Uterus (tissue), 4 donors: ENCODE results near the gene GRIK1. TPM values are rescaled to one million over a fixed set of nuclear protein-coding genes. Genes with fewer than 3 reads are reported as not detected.

ENCODE experiments used
- DNase-seq, 2 donors: peaks; one replicate each; pipeline ENCODE4 v3.0.0-alpha.2; 2019 to 2020
- H3K27ac ChIP-seq, 2 donors: fragments of 200-600 bp; sonication (generic); 1 replicate in 1 of 2; 2 replicates in 1 of 2; pipeline ENCODE4 v1.5.1; 2016 to 2018
- H3K27me3 ChIP-seq, 2 donors: fragments of 200-600 bp; sonication (generic); one replicate each; pipeline ENCODE4 v1.5.1; 2018 to 2019; ENCODE audit warnings: control low read depth in 1 of 2
- H3K36me3 ChIP-seq, 2 donors: fragments of 200-600 bp; sonication (generic); one replicate each; pipeline ENCODE4 v1.5.1; 2019; ENCODE audit warnings: control low read depth in 1 of 2
- H3K4me1 ChIP-seq, 2 donors: fragments of 200-600 bp; sonication (generic); one replicate each; pipeline ENCODE4 v1.5.1; 2018 to 2019; ENCODE audit warnings: control low read depth in 1 of 2
- H3K4me3 ChIP-seq, 2 donors: fragments of 200-600 bp; sonication (generic); 1 replicate in 1 of 2; 2 replicates in 1 of 2; pipeline ENCODE4 v1.5.1; 2018 to 2019; ENCODE audit warnings: mild to moderate bottlenecking in 1 of 2
- H3K9me3 ChIP-seq, 2 donors: fragments of 200-600 bp; sonication (generic); one replicate each; pipeline ENCODE4 v1.5.1; 2019; ENCODE audit warnings: control low read depth in 1 of 2
- POLR2A ChIP-seq, 2 donors: fragments of 450-650 bp; IDR thresholded peaks; one replicate each; pipeline ENCODE4 v1.6.1; 2016; ENCODE audit warnings: antibody characterized with exemption in 2 of 2, mild to moderate bottlenecking in 1 of 2, moderate library complexity in 1 of 2
- intact Hi-C: fragments of 100-400 bp; cut with DNase I; formaldehyde crosslinking; loops from one replicate; pipeline ENCODE4 v1.15.1; 2023; ENCODE audit warnings: low total_unique reads
- total RNA-seq, 4 donors: library from RNA; depleted of rRNA in 3 of 4; stranded (reverse); fragments of >200 nt in 3 of 4; gene quantifications; one replicate each; pipeline versions ENCODE4 v1.1.0 to v1.2.4, GENCODE V29; 2014 to 2023
- TF ChIP-seq, protein P1 (sequence below), 4 experiments: fragments of 200-600 bp in 2 of 4; fragments of 450-650 bp in 2 of 4; sonication (generic) in 2 of 4; IDR thresholded peaks; one replicate each; pipeline ENCODE4 v1.5.1; 2016 to 2019; ENCODE audit warnings: antibody characterized with exemption in 4 of 4, mild to moderate bottlenecking in 2 of 4, moderate library complexity in 1 of 4
- donor health status: DM: yes; HTN: yes; CAD: no.

Gene GRIK1
- total RNA-seq, 4 donors from 2014 or later = 0.12 to 4.1 TPM; not detected in 2

DNA sequence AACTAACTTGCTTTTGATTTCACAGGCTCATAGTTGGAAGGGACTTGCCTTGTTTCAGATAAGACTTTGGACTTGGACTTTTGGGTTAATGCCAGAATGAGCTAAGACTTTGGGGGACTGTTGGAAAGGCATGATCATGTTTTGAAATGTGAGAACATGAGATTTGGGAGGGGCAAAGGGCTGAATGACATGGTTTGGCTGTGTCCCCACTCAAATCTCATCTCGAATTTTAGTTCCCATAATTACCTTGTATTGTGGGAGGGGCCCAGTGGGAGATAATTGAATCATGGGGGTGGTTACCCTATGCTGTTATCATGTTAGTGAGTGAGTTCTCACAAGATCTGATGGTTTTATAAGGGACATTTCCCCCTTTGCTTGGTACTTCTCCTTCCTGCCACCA is 222.1 kb downstream of the GRIK1 start:
- TF ChIP-seq, protein P1, sequence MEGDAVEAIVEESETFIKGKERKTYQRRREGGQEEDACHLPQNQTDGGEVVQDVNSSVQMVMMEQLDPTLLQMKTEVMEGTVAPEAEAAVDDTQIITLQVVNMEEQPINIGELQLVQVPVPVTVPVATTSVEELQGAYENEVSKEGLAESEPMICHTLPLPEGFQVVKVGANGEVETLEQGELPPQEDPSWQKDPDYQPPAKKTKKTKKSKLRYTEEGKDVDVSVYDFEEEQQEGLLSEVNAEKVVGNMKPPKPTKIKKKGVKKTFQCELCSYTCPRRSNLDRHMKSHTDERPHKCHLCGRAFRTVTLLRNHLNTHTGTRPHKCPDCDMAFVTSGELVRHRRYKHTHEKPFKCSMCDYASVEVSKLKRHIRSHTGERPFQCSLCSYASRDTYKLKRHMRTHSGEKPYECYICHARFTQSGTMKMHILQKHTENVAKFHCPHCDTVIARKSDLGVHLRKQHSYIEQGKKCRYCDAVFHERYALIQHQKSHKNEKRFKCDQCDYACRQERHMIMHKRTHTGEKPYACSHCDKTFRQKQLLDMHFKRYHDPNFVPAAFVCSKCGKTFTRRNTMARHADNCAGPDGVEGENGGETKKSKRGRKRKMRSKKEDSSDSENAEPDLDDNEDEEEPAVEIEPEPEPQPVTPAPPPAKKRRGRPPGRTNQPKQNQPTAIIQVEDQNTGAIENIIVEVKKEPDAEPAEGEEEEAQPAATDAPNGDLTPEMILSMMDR (IDR thresholded peaks at IDR 0.05) = no peak
- TF ChIP-seq POLR2A (IDR thresholded peaks at IDR 0.05) = no peak
- H3K27me3 ChIP-seq = no peaks in the 10 kb centered on the region
- H3K4me3 ChIP-seq = no peak overlapping the region
- H3K27ac ChIP-seq = no peak overlapping the region
- DNase-seq = no peak
- intact Hi-C loops = no loop called here
- no peaks in the 10 kb centered on the region for H3K4me1 ChIP-seq
- no peaks in the 10 kb centered on the region for H3K36me3 ChIP-seq
- H3K9me3 ChIP-seq = no peaks in the 10 kb centered on the region

DNA sequence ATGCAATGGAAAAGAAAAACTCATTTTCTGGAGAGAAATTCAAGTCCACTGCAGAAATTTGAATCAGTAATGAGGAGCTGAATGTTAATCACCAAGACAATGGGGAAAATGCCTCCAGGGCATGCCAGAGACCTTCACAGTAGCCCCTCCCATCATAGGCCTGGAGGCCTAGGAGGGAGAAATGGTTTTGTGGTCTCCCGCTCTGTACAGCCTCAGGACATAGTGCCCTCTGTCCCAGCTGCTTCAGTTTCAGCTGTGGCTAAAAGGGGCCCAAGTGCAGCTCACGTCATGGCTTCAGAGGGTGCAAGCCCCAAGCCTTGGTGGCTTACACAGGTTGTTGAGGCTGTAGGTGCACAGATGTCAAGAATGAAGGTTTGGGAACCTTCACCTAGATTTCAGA is 223.0 kb downstream of the GRIK1 start:
- Histone ChIP-seq H3K4me1 (no peaks in the 10 kb centered on the region), H3K4me3 (no peak overlapping the region), H3K36me3 (no peaks in the 10 kb centered on the region), H3K27ac (no peak overlapping the region), H3K9me3 (no peaks in the 10 kb centered on the region), H3K27me3 (no peaks in the 10 kb centered on the region)
- intact Hi-C loops = no loop called here
- no peak for DNase-seq
- TF ChIP-seq POLR2A (IDR thresholded peaks at IDR 0.05) = no peak
- TF ChIP-seq, protein P1 (IDR thresholded peaks at IDR 0.05) = no peak

DNA sequence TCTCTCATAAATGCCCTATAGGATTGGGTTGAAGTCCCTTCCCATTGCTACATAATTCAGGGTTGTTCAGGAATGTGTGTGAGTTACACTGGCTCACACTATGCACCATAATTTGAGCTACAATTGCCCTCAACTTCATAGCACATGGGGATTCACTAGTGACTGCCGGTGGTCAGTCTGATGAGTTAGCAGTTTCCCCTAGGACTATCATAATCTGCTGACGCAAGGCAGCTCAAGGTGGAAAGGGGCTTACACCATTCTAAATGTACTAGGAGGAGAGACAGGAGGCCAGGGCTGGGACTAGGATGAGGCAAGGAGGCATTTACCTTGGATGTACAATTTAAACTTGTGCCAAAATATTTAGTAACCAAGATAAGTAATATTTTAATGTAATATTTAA is 224.7 kb downstream of the GRIK1 start:
- no peak for DNase-seq
- intact Hi-C loops = no loop called here
- no peaks in the 10 kb centered on the region for H3K9me3 ChIP-seq
- H3K4me1 ChIP-seq = no peaks in the 10 kb centered on the region
- H3K27me3 ChIP-seq = no peaks in the 10 kb centered on the region
- no peak for TF ChIP-seq POLR2A (IDR thresholded peaks at IDR 0.05)
- TF ChIP-seq, protein P1 (IDR thresholded peaks at IDR 0.05) = no peak
- no peak overlapping the region for H3K4me3 ChIP-seq
- no peak overlapping the region for H3K27ac ChIP-seq
- H3K36me3 ChIP-seq = no peaks in the 10 kb centered on the region

DNA sequence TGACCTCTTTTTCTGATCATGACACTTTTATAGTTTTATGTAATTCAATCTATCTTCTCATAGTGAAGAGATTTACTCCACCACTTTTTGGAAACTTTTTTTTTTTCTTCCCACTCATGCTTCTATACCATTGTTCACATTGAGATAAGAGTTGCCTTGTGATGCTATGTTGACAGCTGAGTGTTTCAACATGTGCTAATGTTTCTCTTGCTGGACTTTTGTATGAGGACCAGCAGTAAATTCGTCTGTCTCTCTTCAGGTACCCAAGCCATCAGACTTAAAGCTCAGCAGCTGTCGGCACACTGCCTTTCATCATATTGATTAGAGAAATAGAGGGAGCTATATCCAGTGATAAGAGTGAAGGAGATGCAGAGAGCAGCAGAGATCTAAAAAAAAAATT is 227.0 kb downstream of the GRIK1 start:
- TF ChIP-seq POLR2A (IDR thresholded peaks at IDR 0.05) = no peak
- TF ChIP-seq, protein P1 (IDR thresholded peaks at IDR 0.05) = no peak
- intact Hi-C loops = no loop called here
- no peaks in the 10 kb centered on the region for H3K27me3 ChIP-seq
- H3K4me1 ChIP-seq = no peaks in the 10 kb centered on the region
- no peak overlapping the region for H3K4me3 ChIP-seq
- no peaks in the 10 kb centered on the region for H3K36me3 ChIP-seq
- DNase-seq = no peak
- H3K9me3 ChIP-seq = no peaks in the 10 kb centered on the region
- no peak overlapping the region for H3K27ac ChIP-seq

DNA sequence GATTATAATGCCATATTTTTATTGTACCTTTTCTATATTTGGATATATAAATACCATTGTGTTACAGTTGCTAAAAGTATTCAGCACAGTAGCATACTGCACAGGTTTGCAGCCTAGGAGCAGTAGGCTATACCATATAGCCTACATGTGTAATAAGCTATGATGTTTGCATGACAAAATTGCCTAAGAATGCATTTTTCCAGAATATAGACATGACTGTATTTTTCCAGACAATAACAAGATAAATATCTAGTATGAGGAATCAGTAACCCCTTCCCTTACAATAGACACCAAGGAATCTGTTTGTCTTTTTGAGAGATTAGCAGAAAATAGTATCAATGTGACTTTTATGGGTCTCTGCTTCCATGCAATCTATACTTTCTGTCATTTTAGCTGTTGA is 228.6 kb downstream of the GRIK1 start:
- no peaks in the 10 kb centered on the region for H3K9me3 ChIP-seq
- H3K27me3 ChIP-seq = no peaks in the 10 kb centered on the region
- TF ChIP-seq POLR2A (IDR thresholded peaks at IDR 0.05) = no peak
- H3K27ac ChIP-seq = no peak overlapping the region
- no peaks in the 10 kb centered on the region for H3K36me3 ChIP-seq
- no peak for DNase-seq
- intact Hi-C loops = no loop called here
- H3K4me3 ChIP-seq = no peak overlapping the region
- no peaks in the 10 kb centered on the region for H3K4me1 ChIP-seq

DNA sequence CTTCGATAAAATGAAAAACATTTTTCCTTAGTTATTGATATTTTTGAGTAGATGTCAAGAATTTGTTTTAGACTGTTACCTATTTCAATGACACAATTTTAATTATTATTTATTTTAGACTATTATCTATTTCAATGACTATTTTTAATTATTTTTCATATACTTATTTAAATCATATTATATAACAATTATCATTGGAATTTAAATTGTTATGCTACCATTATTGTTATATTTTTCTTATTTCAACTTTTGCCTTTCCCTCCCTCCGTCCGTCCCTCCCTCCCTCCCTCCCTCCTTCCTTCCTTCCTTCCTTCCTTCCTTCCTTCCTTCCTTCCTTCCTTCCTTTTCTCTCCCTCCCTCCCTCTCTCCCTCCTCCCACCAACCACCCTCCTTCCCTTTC is 229.3 kb downstream of the GRIK1 start:
- no peaks in the 10 kb centered on the region for H3K4me1 ChIP-seq
- H3K4me3 ChIP-seq = no peak overlapping the region
- no peak for DNase-seq
- H3K27me3 ChIP-seq = no peaks in the 10 kb centered on the region
- intact Hi-C loops = no loop called here
- H3K36me3 ChIP-seq = no peaks in the 10 kb centered on the region
- no peaks in the 10 kb centered on the region for H3K9me3 ChIP-seq
- H3K27ac ChIP-seq = no peak overlapping the region
- TF ChIP-seq, protein P1 (IDR thresholded peaks at IDR 0.05) = no peak
- TF ChIP-seq POLR2A (IDR thresholded peaks at IDR 0.05) = no peak
